Colon (tissue), 2 donors: ENCODE results near the gene SEC22A.

ENCODE experiments used
- FAIRE-seq: peaks from 2 replicates; lab custom pipeline; 2012; peaks lifted over from hg19 to GRCh38; lab: Jason Lieb, UNC
- donor health status: control.
- donor health status: control.

Gene SEC22A

DNA sequence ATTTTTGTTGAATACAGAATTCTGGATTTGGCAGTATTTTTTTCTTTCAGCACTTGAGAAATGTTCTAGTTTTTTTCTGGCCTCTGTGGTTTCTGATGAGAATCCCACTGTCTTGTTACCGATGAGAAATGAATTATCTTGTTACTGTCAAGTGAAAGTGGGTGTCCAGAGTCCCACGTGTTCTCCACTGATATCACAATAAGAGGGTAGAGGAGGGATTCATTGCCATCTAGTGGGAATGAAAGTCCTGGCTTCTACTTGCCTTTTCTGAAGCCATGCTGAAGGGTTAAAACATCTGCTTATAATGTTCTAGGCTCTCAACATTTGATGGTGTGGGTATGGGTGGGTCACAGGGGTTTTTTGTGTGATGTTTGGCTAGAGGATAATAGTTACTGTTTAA, 66.1 kb downstream of the SEC22A start:
- FAIRE-seq: no peak

DNA sequence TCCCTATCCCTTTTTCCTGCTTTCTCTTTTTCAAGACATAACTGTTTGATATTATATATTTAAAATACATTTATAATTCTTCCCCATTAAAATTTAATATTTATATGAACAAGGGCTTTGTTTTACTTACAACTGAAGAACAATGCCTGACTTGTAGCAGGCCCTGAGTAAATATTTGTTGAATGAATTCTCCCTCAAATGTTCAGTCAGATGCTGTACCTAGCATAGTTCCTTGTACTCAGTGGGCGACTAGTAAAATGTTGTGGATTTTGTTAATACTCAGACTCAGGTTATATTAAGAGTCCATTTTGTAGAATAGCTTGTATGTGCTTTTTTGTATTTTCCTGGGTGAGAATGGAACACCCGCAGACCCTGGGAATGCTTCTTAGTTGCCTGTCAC, 69.1 kb downstream of the SEC22A start:
- no peak for FAIRE-seq

DNA sequence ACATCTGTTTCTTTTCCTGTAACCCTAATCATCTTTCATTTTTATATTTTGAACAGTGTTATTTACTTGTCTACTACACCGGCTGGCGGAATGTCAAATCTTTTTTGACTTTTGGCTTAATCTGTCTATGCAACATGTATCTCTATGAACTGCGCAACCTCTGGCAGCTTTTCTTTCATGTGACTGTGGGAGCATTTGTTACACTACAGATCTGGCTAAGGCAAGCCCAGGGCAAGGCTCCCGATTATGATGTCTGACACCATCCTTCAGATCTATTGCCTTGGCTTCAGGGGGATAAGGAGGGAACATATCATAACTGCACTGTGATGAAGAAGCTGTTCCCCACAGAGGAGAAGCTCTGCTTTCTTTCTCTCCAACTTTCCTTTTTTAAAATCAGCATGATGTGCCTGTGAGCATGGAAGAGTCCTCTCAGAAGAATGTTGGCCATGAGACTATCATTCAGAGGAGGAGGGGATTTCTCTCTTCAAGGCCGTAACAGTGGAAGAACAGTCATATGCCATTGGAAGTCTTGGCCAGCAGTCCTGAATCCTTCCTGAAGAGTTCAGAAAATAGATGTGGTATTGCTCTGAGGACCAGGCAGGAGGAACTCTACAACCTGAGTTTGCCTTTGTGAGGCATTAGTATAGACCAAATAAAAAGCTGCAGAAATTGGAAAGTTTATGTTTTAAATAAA, 69.9 kb downstream of the SEC22A start:
- FAIRE-seq: no peak

DNA sequence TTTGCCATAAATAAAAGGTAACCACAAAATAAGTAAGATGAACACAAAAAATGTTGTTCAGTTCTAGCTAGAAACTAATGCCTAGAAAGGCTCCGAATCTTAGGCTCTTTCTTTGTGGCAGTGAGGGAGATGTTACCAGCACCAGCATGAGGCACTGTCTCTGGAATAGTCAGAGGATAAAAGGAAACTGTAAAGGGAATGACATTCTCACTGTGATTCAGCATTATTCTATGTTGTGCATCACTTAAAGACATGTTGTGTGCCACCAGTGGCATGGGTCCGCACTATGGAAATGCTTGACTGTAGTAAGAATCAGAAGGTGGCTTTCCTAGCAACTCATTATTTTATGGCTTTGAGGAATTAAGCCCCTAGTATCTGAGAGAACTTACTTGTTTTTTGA, 70.8 kb downstream of the SEC22A start:
- FAIRE-seq: no peak

DNA sequence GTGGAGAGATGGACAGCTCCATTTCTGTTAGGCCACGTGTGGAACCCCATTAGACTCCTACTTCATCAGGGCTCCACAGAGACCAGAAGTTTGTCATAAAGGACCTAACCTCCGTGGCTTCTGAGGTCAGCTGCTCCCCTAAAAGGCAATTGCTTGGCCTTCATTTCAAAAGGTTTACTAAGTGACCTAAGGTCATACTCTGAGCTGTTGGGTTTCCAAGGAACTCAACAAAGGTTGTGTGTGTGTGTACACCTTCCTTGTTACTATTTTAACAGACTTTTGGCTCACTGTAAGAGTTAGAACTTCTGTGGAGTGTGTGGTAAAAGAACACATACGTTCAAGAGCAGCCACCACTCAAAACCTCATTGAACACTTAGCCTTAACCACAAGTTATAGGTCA, 73.9 kb downstream of the SEC22A start:
- no peak for FAIRE-seq

DNA sequence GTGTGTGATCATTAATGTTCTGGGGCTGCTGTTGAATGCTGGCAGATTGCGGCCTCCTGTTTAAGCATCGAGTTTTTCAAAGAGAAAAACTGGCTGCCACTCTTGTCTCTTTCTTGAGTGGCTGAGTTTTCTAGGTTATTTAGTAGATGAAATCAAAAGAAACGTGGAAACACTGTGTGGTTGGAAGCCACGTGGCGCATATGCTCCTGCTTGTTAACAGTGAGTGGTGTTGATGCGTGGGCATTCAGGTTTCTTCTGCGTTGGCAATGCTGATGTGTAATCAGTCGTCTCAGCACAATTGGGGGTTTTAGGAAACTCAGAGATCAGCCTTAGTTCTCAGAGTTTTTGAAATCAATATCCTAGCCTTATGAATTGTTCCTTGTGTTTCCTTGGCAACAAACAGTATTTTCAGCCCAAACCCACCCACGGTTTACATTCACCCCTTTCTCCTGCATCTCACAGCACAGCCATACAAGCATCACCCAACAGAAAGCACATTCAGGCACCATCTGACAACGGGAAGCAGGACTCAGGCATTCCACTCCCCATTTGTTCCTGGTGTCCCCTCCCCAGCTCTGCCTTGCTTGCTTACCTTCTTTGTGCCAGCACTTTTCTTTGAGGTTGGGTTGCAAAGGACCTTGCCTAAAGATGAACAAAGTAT, 74.7 kb downstream of the SEC22A start:
- no peak for FAIRE-seq

DNA sequence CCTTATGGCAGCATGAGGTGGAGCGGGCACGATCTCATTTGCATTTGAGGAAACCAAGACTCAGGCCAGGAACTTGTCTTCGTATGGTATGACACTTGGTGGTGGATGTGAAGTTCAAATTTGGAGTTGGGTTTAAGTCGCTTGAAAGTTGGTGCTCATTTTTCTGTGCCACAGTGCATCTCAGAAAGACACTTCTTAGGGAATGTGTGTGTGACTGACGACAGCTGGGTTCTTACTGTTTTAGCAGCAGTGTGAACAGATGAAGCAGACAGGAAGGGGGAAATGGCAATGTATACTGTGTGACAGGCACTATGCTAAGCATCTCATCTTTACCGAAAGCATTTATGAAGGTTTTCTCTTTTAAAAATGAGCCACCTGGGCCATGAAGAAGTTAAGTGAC, 75.4 kb downstream of the SEC22A start:
- no peak for FAIRE-seq

DNA sequence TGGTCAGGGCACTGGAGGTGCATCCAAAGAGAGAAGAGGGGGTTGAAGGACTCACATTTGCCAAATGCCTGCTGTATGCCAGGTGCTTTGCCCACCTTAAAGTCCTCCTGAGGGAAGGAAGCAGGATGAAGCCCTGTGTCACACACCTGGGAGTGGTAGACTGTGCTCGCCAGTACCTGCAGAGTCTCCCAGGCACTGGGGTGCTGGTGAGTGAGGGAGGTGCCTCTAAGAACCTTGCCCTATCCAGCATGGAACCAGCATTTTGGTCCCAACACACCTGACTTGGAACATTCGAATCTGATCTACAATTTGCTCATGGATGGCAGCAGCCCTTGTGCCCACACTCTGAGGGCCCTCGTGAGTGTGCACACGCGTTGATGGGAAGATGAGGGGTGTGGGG, 76.7 kb downstream of the SEC22A start:
- FAIRE-seq: no peak

DNA sequence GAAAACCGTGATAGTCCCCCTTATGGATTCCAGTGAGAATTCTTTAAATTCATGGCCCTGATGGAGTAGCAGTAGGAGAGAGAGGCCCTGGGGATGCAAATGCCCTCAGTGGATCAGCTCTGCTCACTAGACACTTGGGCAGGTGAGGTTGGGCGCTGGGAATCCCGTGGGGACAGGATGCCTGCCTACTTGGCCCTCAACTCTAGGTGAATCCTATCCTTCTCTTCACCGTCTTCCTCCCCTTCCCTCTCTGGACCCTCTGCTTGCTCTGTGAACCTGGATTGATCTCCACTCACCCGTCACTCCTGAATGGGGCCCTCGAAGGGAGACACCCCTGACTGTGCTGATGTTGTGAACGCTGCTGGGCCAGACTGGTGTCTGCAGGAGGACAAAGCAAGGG, 77.4 kb downstream of the SEC22A start:
- no peak for FAIRE-seq

DNA sequence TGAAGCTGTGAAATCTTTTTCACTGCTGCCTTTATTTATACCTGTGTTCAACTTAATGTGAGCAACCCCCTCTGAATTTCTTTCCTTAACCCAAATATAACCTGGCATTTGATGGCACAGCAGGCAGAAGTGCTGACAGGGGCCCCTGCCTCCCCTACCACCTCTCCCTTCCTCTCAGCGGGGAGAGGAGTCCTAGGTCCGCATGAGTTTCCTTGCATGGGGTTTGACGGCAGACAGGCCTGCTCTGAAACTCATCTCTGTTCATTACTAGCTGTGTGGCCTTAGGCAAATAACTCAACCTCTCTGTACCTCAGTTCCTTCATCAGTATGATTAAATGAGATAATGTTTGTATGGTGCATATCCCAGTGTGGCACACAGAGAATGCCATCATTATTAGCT, 79.7 kb downstream of the SEC22A start:
- no peak for FAIRE-seq

DNA sequence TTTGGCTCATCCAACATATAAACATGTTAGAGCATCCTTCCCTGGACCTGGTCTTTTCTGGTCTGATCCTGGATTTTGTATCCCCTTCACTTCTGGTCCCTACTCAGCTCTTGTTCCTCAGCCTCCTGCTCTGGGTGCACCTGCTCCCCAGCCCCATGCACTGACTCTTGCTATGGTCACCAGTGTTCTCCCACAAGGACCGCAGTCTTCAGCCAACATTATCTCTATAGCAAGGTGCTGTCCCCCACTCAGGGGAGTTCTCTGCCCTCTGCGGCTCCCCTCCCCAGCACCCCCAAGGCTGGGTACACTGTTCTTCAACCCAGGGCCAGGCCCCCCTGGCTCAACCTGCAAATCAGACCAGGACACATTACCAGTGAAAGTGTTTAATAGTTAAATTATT, 80.2 kb downstream of the SEC22A start:
- FAIRE-seq: no peak

DNA sequence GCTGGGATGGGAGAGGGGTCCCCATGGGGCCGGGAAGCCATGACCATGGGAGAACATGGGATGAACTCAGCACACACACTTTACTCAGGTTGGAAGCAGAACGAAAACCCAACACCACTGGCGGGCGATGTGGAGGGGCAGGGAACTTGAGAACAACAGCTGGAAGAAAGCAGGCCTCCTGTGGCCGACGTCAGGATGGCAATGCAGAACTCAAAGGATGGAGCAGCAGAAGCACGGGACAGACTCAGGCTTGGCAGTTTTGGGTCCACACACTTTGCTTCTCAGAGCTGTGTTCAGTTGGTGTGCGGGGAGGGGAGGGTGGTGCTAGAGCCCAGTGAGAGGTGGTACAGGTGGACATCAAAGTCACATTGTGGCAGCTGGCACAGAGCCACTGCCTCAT, 80.7 kb downstream of the SEC22A start:
- no peak for FAIRE-seq

DNA sequence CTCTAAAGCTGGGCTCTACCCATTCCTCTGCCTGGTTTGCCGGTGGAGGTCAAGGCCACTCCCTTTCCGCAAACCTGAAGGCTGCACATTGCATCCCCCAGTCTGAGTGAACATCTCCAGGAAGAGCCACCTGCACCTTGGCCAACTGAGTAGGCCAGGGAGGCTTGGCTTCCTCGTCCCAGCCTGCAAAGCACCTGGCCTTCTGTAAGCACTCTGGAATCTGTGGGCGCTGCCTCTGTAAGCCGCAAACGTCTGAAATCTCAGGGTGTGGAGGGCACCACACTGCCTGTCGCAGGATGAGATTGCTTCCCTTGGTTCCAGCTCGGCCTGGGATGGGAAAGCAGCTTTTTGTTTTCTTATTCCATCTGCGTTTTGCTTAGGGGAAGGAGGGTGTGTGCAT, 81.3 kb downstream of the SEC22A start:
- no peak for FAIRE-seq

DNA sequence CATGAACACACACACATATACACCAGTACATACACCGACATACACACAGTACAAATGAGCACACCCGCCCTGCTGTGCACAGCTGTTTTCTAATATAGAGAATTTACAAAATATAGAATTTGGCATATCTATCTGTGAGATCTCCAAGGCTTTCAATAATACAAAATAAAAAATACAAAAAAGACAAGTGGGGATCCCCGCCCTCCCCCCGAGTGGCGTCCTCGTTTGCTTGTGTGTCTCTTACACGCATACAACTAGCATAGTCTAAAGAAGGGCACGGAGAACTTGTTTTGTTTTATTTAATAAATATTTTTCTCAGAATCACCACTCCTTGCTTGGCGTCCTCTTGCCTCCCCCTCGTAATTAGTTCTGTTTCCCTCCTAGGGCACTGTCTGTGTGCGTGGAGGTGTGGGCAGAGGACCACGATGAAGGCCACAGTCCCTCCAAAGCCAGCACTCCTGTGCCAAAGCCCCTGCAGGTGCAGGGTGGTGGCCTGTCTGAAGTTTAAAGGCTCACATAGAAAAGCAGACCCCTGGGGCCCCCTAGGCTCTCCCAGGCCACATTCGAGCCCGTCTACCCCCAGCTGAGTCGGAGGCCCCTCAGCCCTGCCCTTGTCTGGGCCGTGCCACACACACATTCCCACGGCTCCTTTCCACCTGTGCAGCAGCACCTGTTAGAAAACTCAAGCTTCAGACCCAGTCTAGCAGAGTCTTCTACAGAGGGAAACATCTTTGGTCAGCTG, 82.1 kb downstream of the SEC22A start:
- FAIRE-seq: no peak

DNA sequence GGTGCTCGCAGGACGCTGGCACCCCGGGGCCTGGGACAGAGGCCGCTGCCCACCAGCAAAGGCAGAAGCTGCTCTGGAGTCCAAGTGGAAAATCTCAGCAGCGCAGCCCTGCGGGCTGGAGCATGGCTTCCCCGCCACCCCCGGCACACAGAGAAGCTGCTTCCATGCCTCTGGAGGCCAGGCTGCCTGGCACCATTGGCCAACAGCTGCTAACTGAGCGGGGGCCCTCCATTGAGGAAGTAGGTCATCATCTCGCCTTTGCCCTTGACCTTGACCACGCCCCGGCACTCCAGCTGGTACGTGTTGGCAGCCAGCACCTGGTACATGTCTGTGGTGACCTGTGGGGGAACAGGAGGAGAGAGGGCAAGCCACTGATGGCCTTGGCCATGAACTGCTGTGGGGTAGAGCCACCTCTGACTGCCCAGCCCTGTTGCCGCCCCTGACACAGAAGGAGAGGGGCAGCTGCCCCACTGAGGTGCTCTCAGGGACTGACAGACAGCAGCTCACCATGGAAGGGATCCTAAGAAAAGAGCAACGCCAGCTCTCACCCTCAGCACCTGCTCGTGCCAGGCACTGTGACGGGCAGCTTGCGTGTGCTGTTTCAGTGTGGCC, 82.8 kb downstream of the SEC22A start:
- no peak for FAIRE-seq

DNA sequence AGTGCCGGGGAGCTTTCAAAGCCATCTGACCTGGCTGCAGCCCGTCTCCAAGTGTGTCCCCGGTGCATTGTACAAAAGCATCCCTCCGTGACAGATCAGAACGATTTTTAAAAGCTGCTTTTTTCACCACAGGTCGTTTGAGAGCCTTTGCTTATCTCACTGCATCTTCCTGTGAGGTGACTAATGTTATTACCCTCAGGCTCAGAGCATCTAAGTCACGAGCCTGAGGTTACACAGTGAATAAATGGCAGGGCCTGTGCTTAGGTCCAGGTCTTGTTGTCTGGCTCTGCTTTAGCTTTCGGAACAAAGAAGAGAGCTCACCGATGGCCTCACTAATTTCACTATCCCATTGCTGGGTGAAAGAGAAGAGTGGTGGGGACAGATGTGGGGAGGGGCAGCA, 83.3 kb downstream of the SEC22A start:
- FAIRE-seq: no peak

DNA sequence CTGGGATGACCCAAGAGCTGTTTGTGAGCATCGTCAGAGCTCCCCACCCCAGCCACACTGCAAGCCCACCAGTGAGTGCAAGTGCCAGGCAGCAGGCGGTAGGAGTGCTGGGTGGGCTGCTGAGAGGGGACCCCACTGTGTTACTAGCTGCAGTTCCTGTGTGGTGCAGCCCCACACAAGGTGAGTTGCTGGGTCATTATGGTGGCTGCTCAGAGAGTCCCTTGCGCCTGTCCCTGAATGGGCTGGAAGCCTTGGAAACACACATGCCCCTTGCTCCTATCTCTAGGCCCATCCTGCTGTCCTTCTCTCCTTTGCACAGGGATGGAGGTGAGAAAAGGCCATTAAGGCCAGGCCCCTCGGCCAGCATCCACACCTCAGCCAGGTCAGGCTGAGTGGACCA, 83.7 kb downstream of the SEC22A start:
- no peak for FAIRE-seq

DNA sequence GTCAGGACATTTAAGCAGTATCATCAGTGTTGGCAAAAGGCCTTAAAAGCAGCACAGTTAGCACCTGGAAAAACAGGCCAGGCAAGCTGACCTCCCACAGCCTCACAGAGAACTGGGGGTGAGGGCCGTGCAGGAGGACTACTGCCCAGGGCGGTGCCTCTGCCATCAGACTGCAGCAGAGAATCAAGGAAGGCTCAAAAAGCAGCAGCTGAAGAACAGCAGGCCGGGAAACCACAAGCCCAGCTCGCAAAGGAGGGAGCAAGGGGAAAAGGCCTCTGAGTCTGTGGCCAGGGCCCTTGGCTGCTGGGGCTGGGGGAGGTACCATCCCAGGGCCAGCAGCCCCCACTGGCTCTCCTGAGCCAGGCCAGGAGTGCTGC, 84.2 kb downstream of the SEC22A start:
- no peak for FAIRE-seq

DNA sequence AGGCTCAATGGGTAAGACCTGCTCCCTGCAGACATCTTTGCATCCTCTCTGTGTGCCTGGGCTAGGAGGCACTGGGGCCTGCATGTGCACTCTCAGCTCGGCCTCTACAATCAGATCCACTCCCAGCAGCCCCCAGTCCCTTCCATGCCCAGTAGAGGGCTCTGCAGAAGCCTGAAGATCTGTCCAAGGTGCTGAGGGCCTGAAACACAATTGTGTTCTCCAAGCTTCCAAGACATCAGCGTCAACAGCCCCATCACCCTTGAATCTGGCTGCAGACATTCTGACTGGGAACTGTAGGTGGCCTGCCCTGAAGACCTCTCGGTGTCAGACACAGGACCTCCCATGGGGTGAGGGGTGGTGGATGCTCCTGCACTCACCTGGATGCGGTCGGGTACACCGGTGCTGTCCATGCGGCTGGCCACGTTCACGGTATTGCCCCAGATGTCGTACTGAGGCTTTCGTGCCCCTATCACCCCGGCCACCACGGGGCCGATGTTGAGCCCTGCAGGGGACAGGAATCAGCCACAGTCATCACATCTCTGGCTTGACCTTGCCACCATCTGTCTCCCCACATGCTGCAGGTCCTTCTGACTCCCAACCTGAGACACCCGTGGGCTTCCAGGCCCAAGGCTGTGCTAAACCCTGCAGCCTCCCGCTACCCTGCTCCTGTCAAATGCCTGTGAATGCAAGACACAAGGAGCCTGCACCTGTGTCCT, 84.7 kb downstream of the SEC22A start:
- FAIRE-seq: no peak

DNA sequence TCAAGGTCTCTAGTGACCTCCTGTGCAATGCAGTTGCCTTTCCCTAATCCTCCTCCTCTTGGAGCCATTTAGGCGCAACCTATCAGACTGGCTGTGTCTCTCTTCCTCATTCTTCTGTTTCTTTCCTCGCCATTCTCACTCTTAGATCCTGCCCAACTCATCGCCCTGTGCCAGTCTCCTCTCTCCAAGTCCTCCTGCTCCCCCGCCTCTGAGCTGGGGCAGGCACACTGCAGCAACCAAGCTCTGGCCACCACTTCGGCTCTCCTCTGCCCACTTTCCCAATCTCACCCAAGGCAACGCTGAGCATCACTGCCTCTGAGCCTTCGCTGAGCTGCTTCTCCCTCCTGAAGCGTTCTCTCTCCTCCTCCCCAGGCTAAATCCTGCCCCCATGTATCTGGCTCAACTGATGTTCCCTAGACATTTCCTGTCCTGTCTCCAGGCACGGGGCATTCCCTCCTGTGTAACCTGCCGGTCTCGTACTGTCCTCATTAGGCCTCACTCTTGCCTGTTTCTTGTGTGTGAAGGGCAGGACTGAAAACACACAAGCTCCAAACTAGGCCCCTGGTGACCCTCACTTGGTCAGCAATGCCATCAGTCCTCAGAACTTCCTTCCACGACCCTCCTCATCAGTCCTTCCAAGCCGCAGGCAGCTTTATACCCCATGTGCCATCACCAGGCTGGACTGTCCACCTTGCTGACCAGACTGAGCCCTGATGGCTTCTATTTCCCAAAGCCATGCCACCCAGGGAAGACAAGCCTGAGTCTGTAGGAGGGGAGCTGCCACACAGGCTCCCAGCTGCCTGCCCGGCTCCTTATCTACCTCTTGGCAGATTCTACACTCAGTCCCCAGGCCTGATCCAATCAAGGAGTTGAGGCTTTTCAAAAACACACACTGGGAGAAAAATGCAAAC, 85.6 kb downstream of the SEC22A start:
- FAIRE-seq: no peak

DNA sequence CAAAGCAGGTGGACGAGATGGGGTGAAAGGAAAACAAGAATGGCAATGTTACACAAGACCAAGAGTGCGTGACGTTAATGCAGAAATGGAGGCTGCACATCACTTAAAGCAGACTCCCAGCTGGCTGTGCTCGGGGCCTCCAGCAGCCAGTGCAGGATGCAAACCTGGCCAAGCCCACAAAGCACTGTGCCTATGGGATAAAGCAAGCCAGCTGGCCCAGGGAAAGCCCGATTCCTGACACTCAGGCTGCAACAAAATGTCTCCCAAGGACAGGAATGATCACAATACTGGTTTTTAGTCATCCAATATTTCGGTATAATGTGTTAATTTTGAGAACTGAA, 86.2 kb downstream of the SEC22A start:
- FAIRE-seq: no peak
